ENCODE measurements around the gene PPP1R16B.
"Not testable (repeated sequence)": the region's sequence is repeated elsewhere in the genome, so short reads cannot be mapped to it uniquely, and the experiment has no call there.

DNA sequence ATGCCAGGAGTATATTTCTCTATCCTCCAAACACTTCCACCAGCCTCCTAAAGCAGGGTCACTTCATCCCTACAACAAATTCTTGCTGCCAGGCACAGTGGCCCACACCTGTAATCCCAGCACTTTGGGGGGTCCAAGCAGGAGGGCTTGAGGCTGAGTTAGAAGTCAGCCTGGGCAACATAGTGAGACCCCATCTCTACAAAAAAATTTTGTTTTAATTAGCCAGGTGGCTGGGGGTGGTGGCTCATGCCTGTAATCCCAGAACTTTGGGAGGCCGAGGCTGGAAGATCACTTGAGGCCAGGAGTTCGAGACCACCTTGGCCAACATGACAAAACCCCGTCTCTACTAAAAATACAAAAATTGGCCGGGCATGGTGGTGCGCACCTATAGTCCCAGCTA lies 11.4 kb upstream of the PPP1R16B start:
- TF ChIP-seq, protein P1, sequence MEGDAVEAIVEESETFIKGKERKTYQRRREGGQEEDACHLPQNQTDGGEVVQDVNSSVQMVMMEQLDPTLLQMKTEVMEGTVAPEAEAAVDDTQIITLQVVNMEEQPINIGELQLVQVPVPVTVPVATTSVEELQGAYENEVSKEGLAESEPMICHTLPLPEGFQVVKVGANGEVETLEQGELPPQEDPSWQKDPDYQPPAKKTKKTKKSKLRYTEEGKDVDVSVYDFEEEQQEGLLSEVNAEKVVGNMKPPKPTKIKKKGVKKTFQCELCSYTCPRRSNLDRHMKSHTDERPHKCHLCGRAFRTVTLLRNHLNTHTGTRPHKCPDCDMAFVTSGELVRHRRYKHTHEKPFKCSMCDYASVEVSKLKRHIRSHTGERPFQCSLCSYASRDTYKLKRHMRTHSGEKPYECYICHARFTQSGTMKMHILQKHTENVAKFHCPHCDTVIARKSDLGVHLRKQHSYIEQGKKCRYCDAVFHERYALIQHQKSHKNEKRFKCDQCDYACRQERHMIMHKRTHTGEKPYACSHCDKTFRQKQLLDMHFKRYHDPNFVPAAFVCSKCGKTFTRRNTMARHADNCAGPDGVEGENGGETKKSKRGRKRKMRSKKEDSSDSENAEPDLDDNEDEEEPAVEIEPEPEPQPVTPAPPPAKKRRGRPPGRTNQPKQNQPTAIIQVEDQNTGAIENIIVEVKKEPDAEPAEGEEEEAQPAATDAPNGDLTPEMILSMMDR (conservative IDR thresholded peaks at IDR 0.05): not testable (repeated sequence)
- TF ChIP-seq ZFX (IDR thresholded peaks at IDR 0.05): not testable (repeated sequence)

Data from C4-2B (cell line).